HEK293T (cell line): ENCODE measurements around the gene FOXO3.
"Not testable (repeated sequence)": the region's sequence is repeated elsewhere in the genome, so short reads cannot be mapped to it uniquely, and the experiment has no call there.

ENCODE experiments used
- BHLHE40 ChIP-seq: fragments of 450-650 bp; IDR thresholded peaks from 2 replicates; pipeline ENCODE4 v1.6.1; 2016; ENCODE audit warnings: mild to moderate bottlenecking, moderate library complexity, borderline replicate concordance
- ELF4 ChIP-seq: fragments of 450-650 bp; IDR thresholded peaks from 2 replicates; pipeline ENCODE4 v1.6.1; 2017; ENCODE audit warnings: antibody characterized with exemption
- FOXK2 ChIP-seq: fragments of 450-650 bp; IDR thresholded peaks from 2 replicates; pipeline ENCODE4 v1.6.1; 2016; ENCODE audit warnings: mild to moderate bottlenecking
- FOXM1 ChIP-seq: fragments of 450-650 bp; IDR thresholded peaks from 2 replicates; pipeline ENCODE4 v1.6.1; 2017; ENCODE audit warnings: mild to moderate bottlenecking, borderline replicate concordance
- LEF1 ChIP-seq: fragments of 450-650 bp; IDR thresholded peaks from 2 replicates; pipeline ENCODE4 v1.6.1; 2017; ENCODE audit warnings: mild to moderate bottlenecking, borderline replicate concordance
- SP1 ChIP-seq: fragments of 450-650 bp; IDR thresholded peaks from 2 replicates; pipeline ENCODE4 v1.6.1; 2017
- SUZ12 ChIP-seq: fragments of 450-650 bp; IDR thresholded peaks from 2 replicates; pipeline ENCODE4 v1.6.1; 2016; ENCODE audit warnings: mild to moderate bottlenecking
- TARDBP ChIP-seq: fragments of 450-650 bp; IDR thresholded peaks from 2 replicates; pipeline ENCODE4 v1.6.1; 2016
- ZNF384 ChIP-seq: fragments of 450-650 bp; IDR thresholded peaks from 2 replicates; pipeline ENCODE4 v1.6.1; 2016

GRCh38 chr6:108561309-108561647 lies 561 bp downstream of the FOXO3 start:
- TF ChIP-seq SUZ12, TARDBP, FOXK2, SP1, ELF4, FOXM1, BHLHE40, ZNF384, LEF1: not testable (repeated sequence)
